DMS153 (cell line): ENCODE data around the gene PCSK4.

ENCODE experiments used
- DNase-seq: peaks from one replicate; lab custom pipeline; 2025; lab: John Stamatoyannopoulos, UW

The PCSK4 gene

GRCh38 chr19:1438035-1438932 lies 51.9 kb downstream of the PCSK4 start, which contains the start of gene RPS15:
Gene RPS15 (plus strand): TSS chr19:1438396. CDS start chr19:1438426, 30 bp downstream.
- peak; percentile 54 for DNase-seq

GRCh38 chr19:1437609-1438008 lies 52.5 kb downstream of the PCSK4 start:
- no peak for DNase-seq

- DNase-seq, result no peak
Measured at GRCh38 chr19:1435378-1435989, 54.7 kb downstream of the PCSK4 start.

- DNase-seq, result no peak
Measured at GRCh38 chr19:1434577-1435060, 55.5 kb downstream of the PCSK4 start.

- no peak for DNase-seq
Measured at GRCh38 chr19:1434040-1434366, 56.1 kb downstream of the PCSK4 start.

- no peak for DNase-seq
Measured at GRCh38 chr19:1433119-1434039, 56.8 kb downstream of the PCSK4 start.

- no peak for DNase-seq
Measured at GRCh38 chr19:1432507-1432887, 57.7 kb downstream of the PCSK4 start.

GRCh38 chr19:1431759-1432506 lies 58.2 kb downstream of the PCSK4 start:
- DNase-seq, result no peak
